ENCODE data around the gene MTHFD1L.
A peak's percentile ranks its signal among the peaks of the same experiment; 100 is the strongest.

MTHFD1L gene

DNA sequence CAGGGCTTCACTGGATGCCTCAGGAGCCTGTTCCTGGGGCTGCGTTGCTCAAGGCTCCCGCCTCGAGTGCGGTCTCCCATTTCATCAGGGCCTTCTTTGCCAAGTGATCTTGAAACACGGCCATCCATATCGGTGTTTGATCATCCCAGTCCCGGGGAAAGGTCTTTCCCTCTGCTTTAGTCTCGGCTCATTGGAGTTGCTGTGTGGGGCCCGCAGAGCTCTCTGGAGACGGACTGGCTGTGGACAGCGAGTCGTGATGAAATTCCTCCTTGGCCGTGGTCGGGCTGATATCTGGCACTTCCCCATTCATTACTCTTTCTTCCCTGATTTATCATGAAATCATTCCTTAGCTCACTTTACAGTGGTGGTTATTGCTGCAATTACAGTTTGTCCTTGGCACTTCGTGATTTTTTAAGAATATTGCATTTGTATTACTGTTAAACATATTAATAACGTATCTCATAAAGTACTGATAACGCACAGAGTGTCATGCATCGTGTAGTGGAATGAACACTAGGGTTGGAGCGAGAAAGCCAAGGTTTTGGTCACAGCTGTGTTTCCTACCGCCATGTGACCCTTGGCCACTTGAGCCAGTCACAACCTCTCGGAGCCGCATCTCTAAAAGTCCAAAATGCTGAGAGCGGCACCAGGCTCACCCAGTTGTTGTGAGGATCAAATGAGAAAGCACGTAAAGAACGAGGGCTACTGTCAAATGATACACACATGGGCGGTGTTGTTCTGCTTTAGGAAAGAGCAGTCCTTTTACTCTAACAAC lies 71.8 kb downstream of the MTHFD1L start:
- DNase-seq = no peak

GRCh38 chr6:150939399-150939798 lies 73.9 kb downstream of the MTHFD1L start:
- DNase-seq = no peak

GRCh38 chr6:150940941-150941340 lies 75.4 kb downstream of the MTHFD1L start:
- DNase-seq = no peak

DNA sequence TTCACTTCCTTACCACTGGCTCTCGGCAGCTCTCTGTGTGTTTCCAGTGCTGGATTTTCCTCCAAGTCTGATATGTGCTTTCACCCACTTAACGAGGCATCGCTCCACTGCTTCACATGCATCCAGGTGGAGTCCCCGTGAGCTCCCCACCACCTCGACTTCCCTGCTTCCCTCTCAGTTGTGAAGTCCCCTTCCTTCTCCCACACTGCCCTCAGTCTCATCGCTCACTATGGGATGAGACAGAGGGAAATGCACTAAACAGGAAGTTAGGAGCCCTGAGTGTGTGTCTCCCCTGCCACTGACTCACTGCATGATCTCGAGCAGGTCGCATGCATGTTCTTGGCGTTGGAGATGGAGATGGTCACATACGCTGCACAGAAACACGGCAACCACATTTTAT lies 84.0 kb downstream of the MTHFD1L start:
- DNase-seq = no peak

DNA sequence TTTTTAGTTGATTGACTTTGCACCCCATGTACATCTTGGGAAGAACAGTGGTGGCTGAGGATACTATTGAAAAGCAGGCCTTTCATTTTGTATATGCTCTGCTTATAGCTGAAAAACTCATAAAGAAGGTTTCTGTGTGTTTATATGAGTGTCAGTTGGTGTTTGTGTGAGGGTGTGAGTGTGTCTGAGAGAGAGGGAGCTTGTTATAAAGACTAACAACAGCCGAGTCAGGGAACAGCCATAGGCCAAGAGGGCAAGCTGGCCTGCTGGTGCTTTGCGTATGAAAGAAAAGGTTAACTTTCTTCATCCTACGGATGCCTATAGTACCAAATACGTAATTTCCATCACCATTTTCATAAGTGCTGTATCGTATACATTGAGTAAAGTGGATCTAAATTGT lies 88.3 kb downstream of the MTHFD1L start:
- DNase-seq = no peak

- no peak for DNase-seq
Observed at GRCh38 chr6:150959166-150959565, 93.7 kb downstream of the MTHFD1L start.

- no peak for DNase-seq
Observed at GRCh38 chr6:150962436-150962835, 96.9 kb downstream of the MTHFD1L start.

DNA sequence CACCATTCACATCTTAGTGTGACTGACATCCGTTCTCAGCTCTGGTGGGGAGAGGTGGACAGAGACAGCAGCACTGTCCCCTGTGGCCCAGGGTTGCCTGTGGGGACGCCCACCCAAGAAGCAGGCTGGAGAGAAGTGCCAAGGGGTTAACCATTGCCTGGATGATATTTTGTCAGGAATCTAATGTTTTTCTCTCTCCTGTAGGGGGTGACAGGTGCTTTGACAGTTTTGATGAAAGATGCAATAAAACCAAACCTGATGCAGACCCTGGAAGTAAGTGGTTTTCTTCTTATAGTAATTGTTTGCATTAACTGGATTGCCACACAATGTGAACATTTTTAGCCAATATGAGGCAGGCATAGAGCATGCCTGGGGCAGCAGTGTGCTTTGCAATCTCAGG lies 99.3 kb downstream of the MTHFD1L start:
- DNase-seq = no peak

GRCh38 chr6:150966786-150967185 lies 101.3 kb downstream of the MTHFD1L start:
- peak in 1 of 2 experiments; percentile 16 for DNase-seq

GRCh38 chr6:150967381-150967780 lies 101.9 kb downstream of the MTHFD1L start:
- no peak for DNase-seq

- no peak for DNase-seq
Observed at GRCh38 chr6:150967910-150968309, 102.4 kb downstream of the MTHFD1L start.

DNA sequence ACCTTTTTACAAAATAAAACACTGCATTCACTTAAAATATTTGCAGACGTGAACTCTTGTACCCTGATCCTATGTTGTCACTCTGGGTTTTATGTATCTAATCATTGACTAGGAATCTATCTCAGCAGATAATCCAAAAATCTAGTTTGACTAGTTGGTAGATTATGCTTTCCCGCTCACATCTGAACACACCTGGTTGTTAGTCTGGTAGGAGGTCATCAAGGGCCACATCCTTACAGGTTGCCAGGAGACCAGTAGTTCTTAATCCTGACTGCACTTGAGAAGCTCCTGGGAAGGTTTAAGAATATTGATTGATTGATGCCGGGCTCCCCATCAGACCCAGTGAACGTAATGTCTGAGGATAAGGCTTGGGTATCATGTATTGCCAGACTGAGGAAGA lies 104.4 kb downstream of the MTHFD1L start:
- DNase-seq = no peak

DNA sequence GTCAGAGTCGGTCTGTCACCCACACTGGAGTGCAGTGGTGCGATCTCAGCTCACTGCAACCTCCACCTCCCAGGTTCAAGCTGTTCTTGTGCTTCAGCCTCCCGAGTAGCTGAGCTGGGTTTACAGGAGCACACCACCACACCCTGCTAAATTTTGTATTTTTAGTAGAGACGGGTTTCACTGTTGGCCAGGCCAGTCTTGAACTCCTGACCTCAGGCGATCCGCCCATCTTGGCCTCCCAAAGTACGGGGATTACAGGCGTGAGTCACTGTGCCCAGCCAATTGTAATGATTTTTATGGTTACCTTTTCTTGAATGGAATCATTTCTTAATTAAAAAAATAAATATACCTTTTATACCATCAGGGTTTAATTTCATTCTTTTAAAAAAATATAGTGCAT lies 105.7 kb downstream of the MTHFD1L start:
- no peak for DNase-seq

DNA sequence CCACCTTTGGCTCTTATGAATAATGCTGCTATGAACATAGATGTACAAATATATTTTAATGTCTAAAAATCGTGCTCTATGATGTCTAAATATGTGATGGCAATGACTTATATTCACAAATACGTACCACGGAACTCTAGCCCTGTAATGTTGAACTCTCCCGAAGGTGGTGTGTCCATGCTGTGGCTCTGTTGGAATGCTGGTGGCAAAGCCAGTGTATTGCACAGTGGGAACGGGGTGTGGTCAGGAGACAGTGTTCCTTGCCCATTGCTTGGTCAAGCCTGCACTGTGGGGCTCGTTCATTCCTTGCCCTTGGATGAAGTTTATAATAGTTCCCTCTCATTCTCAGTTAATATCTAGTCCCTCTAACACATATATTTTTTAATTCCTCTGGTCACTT lies 109.6 kb downstream of the MTHFD1L start:
- DNase-seq = no peak

DNA sequence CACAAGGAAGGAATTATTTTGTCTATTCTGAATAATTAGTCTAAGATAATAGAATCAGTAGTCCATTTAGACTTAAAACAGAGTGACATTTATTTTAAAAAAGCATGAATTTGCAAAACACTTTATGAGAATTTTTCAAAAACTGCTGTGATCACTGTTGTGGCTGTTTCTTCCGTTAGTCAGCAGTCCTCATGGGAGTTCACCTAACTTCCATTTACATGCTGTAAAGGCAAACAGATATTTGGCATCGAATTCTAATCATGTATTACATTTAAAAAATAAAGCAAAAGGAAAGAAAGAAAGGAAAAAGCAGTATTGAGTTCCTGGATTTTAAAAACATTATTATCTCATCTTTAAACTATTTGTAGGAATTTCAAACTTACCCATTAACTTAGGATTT lies 111.8 kb downstream of the MTHFD1L start:
- DNase-seq = no peak

- no peak for DNase-seq
Observed at GRCh38 chr6:150978624-150979023, 113.1 kb downstream of the MTHFD1L start.

- no peak for DNase-seq
Observed at GRCh38 chr6:150979826-150980350, 114.4 kb downstream of the MTHFD1L start.

DNA sequence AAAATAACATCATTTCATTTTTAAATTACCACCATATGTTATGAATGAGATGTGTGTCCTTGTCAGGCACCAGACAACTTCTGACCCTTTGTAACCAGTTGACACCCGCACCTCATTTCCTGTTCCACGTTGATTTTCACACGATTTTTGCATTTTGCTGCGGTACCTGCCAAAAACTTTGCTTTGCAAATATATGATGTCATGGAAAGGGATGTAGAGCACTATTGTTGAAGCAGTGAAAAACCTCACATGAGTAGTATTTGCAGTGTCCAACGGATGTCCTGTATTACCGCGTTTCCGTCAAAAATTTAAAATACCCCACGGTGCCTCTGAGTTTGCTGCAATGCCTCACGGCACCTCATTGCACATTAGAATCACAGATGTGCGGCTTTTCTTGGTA lies 115.6 kb downstream of the MTHFD1L start:
- DNase-seq = peak in 1 of 2 experiments; percentile 22

DNA sequence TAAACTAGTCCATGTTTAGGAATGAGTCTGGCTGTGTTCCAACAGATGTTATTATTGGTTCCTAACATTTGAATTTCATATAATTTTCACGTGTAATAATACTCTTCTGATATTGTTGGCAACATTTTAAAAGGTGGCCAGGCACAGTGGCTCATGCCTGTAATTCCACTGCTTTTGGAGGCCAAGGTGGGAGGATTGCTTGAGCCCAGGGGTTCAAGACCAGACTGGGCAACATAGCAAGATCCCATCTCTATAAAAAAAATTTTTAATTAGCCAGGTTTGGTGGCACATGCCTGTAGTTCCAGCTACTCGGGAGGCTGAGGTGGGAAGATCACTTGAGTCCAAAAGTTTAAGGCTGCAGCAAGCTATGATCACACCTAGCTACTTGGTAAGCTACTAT lies 116.2 kb downstream of the MTHFD1L start:
- DNase-seq = no peak

DNA sequence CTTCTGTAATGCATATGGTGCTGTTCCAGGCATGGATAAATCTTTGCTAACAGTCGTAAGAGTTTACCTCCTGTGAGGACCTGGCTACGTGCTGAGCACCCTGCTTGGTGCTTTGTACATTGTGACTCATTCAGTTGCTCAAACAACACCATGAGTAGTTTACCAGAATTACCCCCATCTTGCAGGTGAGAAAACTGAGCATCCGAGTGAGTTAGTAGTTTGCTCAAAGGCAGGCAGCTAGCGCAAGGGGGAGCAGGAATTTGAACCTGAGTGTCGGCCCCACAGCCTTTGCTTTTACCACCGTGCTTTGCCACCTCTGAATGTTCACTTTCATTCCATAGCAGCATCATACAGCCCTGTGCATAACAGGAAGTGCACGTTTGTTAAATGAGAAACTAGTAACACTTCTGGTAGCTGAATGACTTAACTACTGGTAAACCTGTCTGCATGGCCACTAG lies 121.9 kb downstream of the MTHFD1L start:
- no peak for DNase-seq

DNA sequence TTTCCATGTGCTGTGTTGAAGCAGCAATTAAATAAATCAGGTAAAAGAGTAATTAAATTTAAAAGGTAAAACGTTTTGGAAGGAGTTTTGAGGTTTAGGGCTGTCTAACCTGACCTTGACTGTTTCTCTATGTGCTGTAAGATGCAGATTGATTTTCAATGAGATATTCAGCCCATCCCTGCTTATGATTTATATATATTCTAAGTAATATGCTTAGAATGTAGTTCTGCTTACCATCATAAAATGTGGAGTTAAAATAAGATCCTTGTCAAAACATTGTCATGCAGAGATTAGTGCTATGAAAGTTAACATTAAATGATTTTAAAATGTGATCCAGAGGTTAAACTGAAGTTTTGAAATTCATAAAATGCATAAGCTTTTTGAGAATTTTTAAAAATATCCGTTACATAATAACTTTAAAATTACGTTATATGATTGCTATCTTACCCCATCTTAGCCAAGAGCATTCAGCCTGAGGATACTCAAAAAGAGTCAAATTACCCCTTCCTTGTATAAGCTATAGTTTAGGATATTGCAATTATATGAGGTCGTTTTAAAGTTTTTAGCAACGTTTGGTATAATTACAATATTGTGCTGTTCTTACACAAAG lies 122.5 kb downstream of the MTHFD1L start:
- no peak for DNase-seq

DNA sequence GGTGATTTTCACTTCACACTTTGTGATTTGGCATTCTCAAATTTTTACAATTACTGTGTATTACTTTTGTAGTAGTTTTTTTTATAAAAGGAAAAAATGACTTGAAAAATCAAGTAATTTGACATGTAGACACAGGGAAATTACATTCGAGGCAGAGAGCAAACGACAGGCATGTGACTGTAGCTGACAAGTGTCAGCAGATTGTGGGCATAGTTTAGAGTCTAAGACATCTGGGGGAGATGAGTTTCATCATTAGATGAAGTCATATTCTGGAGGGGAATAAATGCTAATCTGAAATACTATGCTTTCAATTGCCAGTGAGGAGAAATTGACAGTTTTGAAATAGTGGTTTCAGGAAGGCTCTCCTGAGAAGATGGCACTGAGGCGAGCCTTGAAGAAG lies 126.0 kb downstream of the MTHFD1L start:
- no peak for DNase-seq

DNA sequence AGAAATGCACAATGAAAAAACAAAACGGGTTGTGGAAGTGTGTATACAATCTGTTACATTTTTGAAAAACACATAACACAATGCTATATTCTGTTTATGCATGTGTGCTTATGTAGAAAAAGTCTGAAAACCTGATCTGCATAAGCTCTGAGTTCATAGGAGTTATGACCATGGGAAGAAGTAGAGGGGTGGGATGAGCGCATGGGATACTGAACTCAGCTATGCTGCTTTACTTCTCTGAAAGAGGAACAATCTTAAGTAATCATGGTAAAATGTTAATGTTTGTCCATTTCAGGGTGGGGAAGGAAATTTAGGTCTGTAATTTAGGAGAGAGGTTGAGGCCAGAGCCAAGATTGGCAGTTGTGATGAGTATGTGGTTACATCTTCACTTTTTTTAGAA lies 126.8 kb downstream of the MTHFD1L start:
- no peak for DNase-seq

- no peak for DNase-seq
Observed at GRCh38 chr6:150992703-150993102, 127.2 kb downstream of the MTHFD1L start.

All from NCI-H526 (cell line).